ENCODE measurements around the gene SLC26A9.

The SLC26A9 gene

DNA sequence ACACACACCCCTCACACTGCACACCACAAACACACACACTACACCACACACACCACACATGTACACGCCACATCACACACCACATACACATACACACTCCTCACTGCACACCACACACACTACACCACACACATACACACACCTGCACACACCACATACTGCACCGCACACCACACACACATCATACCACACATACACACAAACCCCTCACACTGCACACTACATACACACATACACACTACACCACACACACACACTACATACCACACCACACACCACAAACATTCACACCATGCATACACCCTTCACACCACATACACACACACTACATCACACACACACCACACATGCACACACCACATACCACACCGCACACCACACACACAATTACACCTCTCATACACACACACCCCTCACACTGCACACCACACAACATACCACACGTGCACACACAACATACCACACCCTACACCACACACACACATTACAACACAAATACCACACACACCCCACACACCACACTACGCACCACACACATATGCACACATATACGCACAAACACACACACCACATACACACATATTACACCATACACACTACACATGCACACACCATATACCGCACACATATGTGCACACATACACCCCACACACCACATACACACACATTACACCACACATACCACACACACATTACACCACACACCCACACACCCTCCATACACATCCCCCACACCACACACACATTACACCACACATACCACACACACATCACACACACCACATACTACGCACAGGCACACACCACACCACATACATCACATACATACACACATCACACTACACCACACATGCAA is 30.3 kb upstream of the SLC26A9 start:
- no peak for DNase-seq (ENCODE audit: low read depth, low spot score)

DNA sequence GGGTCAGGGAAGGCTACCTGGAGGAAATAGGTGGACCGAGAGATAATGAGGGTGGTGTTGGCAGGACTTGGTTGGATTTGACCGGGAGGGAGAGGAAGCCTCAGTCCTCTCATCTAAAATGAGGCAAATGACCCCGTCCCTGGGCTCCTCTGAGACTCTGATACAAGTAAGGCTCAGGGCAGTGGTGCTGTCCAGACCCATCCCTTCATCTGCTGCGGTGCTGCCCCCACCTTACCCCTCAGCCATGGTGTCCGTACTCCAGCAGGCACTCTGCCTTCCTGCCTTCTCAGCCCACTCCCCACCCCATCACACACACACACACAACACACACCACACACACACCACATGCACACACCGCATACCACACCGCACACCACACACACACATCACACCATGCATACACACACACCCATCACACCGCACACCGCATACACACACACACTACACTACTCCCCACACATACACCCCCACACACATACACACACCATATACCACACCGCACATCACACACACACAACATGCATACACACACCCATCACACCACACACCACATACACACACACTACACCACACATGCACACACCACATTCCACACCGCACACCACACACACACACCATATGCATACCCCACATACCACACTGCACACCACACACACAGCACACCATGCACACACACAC is 29.4 kb upstream of the SLC26A9 start:
- DNase-seq (ENCODE audit: low read depth, low spot score) = no peak

DNA sequence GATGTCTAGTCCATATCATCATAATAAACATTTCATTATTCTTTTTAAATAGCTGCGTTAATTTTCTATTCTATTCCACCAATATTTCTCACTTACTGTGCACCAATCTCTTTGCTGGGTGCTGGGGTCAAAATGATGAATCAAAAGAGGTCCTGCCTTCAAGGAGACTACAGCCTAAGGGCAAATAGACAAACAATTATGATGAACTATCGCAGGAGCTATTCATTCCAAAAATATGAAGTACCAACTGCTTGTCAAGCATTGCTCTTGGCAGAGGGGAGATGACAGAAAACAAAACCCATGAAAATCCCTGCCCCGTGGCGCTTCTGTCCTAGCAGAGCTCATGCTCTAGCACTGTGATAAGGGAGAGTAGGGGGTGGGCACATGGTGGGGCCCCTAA is 28.8 kb upstream of the SLC26A9 start:
- DNase-seq (ENCODE audit: low read depth, low spot score) = no peak

DNA sequence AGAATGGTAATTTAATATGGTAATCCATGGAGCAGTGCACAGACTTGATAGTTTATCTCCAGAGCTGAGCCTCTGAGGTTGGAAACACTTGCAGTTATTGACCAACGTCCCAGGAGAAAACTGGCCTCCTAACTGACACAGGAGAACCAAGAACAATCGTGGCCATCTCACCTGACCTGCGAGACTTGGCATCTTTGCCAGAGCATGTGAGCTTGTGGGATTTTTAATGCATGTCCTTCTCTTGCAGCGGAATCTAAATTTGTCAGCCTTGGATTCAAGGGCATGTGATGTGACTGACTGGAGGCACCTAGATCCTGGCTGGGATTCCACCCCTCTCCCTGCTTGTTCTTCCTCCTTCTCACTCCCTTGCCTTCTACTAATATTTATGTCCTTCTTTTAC is 27.8 kb upstream of the SLC26A9 start:
- no peak for DNase-seq (ENCODE audit: low read depth, low spot score)

DNA sequence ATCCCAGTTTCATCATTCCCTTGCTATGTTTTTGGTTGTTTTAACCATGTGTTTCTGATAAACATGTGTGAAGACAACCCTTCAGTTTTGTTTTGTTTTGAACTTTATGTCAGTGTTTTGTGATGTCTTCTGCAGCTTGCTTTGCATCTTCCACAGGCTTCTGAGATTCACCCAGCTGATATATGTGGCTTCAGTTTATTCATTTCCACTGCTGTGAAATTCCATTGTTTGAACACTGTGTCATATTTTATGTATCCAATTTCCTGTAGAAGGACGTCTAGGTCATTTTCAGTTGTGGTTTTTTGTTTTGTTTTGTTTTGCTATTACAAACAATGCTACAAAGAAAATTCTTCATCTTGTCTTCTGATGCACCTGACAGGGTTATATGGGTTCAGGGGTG is 27.2 kb upstream of the SLC26A9 start:
- no peak for DNase-seq (ENCODE audit: low read depth, low spot score)

DNA sequence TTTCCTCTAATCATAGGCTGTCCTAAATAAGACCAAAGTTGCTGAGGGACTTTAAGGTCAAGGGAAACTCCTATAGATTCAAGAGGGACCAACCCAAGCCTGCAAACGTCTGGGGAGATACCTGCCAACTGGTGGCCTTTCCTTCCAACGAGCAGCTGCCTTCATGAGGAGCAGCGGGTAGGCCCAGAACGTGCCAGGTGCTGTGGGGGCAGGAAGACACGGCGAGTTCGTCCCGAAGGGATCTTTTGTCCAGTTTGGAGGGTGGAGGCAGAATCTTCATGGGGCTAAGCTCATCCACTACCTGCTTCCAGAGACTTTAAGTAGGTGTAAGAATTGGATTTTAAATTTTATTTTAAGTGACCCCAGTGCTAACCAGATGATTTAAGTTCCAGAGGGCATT is 26.0 kb upstream of the SLC26A9 start:
- no peak for DNase-seq (ENCODE audit: low read depth, low spot score)

DNA sequence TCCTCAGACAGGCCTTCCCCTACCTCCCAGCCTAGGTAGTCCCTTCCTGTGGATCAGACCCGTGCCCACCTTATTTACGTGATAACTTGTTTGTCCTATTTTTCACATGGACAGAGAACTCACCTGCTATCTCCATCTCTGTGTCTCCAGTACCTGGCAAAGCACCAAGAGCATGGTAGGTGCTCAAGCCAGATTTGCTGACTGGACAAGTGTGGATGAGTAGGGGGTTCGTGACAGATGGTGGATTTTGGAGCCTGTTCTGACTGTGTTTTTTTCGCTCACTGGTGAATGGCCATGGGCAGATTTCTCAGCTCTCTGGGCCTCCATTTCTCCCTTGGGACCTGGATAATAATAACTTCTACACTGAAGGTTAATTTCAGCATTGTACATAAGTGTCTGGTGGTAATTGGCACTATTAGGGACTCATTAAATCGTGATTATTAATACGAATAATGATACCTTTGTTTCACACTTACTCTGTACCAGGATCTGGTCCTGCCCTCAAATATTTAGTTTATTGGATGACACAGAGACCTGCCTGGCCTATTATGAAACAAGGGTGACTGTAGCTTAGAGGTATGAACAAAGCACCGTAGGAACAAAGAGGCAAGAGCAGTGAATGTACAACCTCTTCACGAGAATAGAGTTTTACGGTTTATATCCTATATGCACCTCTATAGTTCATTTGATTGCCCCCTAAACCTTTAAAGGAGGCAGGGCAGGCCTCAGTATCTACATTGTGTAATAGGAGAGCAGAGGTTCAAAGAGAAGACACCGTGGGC is 24.5 kb upstream of the SLC26A9 start:
- DNase-seq (ENCODE audit: low read depth, low spot score) = no peak

DNA sequence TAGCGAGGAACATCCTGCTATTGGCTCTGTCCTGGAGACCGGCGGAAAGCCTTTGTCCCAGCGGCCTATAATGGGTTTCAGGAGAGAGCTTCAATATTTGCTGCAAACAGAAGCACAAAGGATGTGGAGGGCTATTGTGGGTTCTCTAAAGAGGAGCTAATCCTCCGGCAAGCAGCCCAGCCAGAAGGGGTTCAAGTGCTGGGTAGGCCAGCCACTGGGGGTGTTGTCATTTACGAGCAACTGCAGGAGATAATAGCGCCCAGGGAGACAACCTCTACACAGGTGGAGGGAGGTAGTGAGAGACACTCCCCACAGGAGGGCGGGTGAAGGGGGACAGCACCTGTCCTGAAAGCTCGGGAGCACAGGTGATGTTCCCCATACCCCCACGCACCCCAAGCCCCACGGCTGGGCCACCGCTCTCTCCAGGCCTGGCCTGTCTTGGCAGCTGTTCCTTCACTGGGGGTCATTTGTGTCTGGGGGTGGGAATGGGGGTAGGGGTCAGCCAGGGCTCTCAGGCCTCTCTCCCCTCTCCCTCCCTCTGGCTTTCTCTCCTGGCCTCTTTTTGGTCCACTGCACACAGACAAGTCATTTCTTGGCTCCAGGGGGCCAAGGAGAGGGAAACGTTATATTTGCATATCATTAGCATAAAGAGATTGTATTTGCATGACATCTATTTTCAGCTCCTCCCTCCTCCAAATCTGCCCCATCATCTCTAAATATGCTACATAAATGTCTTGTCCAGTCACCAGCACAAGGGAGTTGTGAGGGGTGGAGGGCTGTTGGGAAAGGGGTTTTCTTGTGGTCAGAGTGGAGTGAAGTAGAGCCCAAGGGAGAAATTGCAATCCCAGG is 22.0 kb upstream of the SLC26A9 start:
- no peak for DNase-seq (ENCODE audit: low read depth, low spot score)

DNA sequence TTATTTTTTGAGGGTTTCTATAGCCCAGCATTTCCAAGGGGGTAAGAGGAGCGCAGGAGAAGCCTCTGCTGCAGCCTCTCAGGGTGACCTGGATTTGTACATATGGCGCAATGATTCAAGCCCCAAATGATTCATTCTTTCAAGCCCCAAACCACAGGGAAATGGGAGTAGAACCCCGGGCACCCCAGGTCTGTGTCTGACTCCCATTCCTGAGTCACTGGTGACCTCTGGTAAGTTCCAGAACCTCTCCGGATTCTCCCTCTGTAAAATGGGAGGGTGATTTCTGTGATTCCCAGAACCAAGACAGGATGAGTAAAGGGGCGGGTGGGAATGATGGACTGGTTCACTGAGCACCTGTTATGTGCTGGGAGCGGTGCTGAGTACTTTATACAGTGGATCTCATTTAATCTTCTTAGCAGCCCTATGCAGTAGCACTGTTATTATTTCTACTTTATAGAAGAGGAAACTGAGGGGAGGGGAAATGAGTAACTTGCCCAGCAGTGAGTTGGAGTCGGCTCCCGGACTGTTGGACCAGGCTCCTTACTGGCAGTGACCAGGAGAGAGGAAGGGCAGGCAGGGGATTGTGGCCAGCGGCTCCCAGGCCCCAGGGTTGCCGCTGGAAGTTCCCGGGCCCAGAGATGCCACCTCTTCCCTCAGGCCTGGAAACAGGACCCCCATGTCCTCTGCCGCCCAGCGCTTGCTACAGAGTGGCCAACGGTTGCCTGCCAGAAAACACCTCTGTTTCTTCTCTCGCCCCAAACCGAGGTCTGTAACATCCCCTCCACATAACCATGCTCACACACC is 20.3 kb upstream of the SLC26A9 start:
- no peak for DNase-seq (ENCODE audit: low read depth, low spot score)

DNA sequence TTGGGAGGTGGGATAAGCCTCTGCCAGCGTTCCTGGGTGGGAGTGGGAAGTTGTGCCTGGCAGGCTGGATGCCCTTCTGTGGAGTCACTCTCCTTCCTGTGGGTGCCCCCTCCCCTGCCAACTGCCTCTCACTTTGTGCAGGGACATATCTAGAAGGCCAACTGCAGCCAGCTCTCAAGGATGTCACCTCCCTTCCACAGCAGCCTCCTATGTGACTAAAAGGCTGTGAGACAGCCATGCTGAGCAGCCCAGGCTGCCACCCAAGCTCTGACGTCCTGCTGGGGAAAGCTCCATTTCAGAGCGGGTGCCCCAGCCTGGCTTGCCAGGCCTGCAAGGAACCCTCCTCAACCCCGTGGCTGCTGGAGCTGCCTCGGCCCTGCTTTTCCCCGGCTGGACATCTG is 19.6 kb upstream of the SLC26A9 start:
- DNase-seq (ENCODE audit: low read depth, low spot score) = no peak

DNA sequence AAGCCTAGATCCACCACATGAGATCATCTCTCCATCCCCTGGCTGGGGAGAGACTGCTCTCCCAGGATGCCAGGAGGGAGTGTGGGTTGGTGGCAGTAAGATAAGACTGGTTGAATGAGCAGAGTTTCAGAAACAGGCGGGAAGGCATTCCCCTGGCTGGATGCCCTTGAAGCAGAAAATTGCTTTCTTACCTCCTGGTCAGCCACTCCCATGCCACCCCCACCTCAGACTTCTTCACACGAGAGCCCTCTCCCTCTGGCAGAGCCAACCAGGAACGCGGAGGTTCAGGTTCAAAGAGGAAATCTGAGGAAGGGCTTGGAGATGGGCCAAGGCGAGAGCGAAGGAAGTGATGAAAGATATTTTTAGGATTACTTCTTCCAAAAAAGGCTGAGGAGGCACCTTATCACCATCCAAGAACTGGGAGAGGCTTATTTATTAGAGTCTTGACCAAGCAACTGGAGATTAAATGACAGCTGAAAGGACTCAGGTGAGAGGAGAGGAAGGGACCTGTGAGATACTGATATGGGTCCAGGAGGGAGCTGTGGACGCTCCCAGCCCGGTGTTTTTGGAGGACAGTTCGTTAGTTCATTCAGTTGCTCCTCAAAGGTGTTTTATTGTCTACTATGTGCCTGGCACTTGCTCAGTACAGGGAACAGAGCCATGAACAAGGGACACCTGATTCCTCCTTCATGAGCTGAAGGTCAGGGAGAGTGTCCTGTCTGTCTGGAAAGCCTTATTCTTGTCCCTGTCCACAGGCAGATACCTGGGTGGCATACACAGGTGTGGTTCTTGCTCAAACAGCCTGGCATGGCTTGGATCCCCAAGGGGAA is 18.9 kb upstream of the SLC26A9 start:
- no peak for DNase-seq (ENCODE audit: low read depth, low spot score)

DNA sequence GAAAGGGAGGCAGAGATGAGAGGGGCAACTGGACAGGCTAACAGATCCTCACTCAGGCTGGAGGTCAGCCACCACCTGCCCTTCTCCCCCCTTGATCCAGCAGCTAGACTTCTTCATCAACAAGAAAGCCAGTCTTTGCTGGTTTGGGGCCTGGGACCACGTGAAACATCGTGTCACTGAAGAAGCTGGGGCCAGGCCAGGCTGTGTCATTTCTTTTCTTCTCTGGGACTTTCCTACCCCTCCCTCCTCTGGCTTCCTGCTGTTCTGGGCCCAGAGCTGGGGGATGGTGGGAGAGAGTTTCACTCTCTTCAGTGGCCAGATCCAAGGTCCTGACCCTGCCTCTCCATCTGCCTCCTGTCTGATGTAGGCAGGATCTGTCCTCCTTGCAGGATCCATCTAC is 18.1 kb upstream of the SLC26A9 start:
- peak; percentile 18 for DNase-seq (ENCODE audit: low read depth, low spot score)

DNA sequence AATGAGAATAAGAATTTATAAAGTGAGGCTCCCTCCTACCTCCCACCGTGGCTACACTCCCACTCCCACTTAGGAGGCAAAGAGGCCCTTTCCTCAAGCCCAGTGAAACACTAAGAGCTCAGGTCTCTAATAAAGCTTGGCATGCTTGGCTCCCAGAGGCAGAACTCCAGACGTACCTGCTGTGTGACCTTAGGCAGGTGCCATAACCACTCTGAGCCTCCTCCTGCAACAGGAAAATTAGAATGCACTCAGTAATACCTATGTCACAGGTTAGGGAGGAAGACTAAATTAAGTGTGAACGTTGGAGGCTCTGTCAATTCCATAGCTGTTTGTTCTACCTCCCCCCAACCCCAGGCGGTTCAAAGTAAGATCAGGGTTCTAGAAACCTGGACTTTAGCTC is 16.5 kb upstream of the SLC26A9 start:
- DNase-seq (ENCODE audit: low read depth, low spot score) = no peak

DNA sequence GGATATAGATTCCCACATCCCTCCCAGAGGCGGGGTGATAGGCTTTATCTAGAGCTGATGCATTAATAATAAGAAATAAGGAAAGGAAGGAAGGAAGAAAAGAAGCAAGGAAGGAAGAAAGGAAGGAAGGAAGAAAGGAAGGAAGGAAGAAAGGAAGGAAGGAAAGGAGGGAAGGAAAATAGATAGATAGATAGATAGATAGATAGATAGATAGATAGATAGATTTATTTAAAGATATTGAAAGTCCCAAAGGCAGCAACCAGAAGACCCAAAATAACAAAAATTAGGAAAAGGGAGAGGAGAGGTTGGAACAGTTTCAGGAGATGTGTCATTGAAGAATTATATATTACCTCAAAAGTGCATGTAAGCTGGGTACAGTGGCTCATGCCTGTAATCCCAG is 12.2 kb upstream of the SLC26A9 start:
- no peak for DNase-seq (ENCODE audit: low read depth, low spot score)

DNA sequence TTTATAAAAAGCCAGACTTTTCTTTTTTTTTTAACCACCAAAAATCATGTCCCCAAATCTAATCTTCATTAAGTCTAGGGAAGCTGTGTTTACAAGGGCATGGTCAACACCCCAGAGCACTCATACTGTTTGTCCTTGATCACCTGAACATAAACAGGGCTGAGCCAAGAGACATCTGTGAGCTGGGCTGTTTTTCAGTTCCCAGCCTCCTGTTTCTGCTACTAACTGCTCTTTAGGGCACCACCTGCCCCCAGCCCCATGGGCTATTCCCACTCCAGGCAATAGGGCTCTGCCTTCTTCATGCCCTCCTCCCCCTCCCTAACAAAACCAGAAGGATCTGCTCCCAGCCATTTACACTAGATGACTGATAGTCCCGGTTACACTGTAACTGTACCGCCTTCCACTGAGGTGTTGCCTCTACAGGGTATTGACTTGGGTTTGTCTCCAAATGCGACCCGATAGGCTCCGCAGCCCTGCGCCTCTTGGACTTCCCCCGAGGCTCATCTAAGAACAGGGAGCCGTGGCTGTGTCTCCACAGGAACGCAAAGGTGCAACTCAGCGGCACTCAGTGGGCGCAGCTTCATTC is 11.7 kb upstream of the SLC26A9 start:
- peak; percentile 18 for DNase-seq (ENCODE audit: low read depth, low spot score)

DNA sequence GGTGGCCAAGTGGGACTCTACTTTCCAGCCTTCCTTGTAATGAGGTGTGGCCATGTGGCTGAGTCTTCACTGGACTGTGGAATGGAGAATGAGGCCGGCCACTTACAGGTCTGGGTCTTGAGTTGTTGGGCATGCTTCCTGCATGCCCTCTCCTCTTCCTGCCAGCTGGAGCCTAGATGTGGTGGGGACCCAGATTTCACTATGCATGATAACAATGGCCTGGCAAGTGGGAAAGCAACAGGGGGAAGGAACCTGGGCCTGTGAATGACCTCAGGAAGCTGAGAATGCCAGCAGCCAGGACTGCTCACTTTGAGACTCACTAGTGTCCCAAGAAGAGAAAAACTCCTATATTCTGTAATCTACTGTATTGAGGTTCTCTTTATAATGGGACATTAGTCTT is 8.5 kb upstream of the SLC26A9 start:
- no peak for DNase-seq (ENCODE audit: low read depth, low spot score)

DNA sequence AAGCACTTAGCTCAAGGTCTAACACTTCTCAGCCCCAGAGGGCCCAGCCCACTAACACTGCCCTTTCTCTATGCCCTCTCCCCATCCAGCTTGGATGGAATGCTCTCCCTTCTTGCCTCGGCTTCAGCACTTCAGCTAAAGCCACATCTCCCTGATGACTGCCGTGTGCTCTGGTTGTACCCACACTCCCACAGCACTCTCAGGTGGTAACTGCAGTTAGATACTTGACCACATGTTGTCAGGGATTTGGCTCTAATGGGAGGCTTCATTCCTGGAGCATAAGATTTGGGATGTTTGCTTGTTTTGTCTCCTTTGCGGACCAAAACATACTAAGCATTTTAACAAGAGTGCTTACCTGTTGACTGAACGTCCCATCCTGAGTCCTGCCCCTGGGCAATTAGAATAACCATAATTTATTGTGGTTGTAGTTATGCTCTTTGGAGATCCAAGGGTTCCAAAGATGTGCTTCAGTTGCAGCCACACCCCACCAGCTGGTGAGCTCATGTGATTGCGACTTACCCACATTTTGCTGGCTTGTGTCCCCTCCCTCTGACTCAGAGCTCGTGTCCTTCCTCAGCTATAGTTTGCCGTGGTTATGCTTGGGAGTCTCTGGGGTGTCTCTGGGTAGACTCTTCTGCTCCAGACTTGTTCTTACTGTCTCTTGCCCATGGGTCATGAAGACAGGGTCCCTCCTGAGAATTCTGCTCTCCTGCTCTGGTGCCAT is 7.7 kb upstream of the SLC26A9 start:
- DNase-seq (ENCODE audit: low read depth, low spot score) = no peak

DNA sequence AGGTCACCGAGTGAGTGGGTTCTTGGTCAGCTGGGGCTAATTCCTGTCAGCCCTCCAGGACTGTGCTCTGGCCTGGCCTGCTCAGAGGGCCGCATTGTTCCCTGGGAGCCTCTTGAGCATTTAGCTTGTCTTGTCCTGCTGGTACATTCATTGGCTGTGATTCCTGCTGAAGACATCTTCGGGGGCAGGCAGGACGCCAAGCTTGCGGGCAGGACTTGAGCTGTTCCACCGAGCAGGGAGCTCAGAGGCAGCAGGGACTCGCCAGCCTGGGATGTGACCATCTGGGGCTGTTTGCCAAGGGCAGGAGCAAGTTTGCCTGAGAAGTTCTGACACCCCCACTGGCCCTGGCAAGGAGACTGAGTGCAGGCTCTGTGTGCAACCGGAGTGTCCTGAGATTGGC is 7.0 kb upstream of the SLC26A9 start:
- no peak for DNase-seq (ENCODE audit: low read depth, low spot score)

DNA sequence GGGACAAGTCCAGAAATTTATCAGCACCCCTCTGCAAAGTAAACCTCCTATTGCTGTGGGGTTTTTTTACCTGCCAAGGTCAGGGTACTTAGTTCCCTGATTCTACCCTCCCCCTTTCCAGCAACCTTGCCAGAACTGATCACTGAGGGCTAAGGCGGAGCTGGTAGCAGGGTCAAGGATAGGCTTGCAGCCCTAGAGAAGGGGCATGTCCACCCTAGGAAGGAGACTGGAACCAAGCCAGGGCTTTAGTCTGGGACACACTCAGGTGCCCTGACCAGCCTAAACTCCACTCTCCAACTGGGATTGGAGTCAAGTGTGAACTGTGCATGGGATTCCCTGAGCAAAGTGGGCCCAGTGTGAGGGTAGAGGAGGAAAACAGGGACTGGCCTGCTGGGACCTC is 6.5 kb upstream of the SLC26A9 start:
- no peak for DNase-seq (ENCODE audit: low read depth, low spot score)
